Eye (tissue), 1 donor: ENCODE measurements around the gene SORCS2.

Source experiments
- DNase-seq: peaks from one replicate; pipeline ENCODE4 v3.0.0-alpha.2; 2015

The SORCS2 gene

GRCh38 chr4:7607156-7607910 lies 415.0 kb downstream of the SORCS2 start:
- no peak for DNase-seq

- no peak for DNase-seq
These were observed 415.7 kb downstream of the SORCS2 start for GRCh38 chr4:7608046-7608445.

- DNase-seq: no peak
These were observed 417.0 kb downstream of the SORCS2 start for GRCh38 chr4:7609316-7609715.

- DNase-seq: no peak
These were observed 417.8 kb downstream of the SORCS2 start for GRCh38 chr4:7610022-7610670.

GRCh38 chr4:7610841-7611240 lies 418.5 kb downstream of the SORCS2 start:
- no peak for DNase-seq

GRCh38 chr4:7612311-7612897 lies 420.1 kb downstream of the SORCS2 start:
- no peak for DNase-seq

- no peak for DNase-seq
These were observed 422.1 kb downstream of the SORCS2 start for GRCh38 chr4:7614350-7614949.

GRCh38 chr4:7616193-7616592 lies 423.9 kb downstream of the SORCS2 start:
- no peak for DNase-seq

- DNase-seq: no peak
These were observed 426.0 kb downstream of the SORCS2 start for GRCh38 chr4:7618361-7618760.

- no peak for DNase-seq
These were observed 427.9 kb downstream of the SORCS2 start for GRCh38 chr4:7620086-7620813.

GRCh38 chr4:7620814-7621176 lies 428.5 kb downstream of the SORCS2 start:
- peak; percentile 41 for DNase-seq

GRCh38 chr4:7621252-7622035 lies 429.1 kb downstream of the SORCS2 start:
- DNase-seq: no peak

GRCh38 chr4:7622371-7622770 lies 430.0 kb downstream of the SORCS2 start:
- no peak for DNase-seq

GRCh38 chr4:7623468-7623867 lies 431.1 kb downstream of the SORCS2 start:
- no peak for DNase-seq

GRCh38 chr4:7624396-7624980 lies 432.1 kb downstream of the SORCS2 start:
- no peak for DNase-seq

GRCh38 chr4:7625071-7625470 lies 432.7 kb downstream of the SORCS2 start:
- no peak for DNase-seq

- no peak for DNase-seq
These were observed 434.2 kb downstream of the SORCS2 start for GRCh38 chr4:7626531-7626930.

- DNase-seq: no peak
These were observed 435.2 kb downstream of the SORCS2 start for GRCh38 chr4:7627251-7628250.

- no peak for DNase-seq
These were observed 436.1 kb downstream of the SORCS2 start for GRCh38 chr4:7628432-7628831.

- no peak for DNase-seq
These were observed 437.3 kb downstream of the SORCS2 start for GRCh38 chr4:7629501-7630254.
